OCI-LY7 (cell line): ENCODE data around the gene PPP2R1B. TPM values are rescaled to one million over a fixed set of nuclear protein-coding genes. Genes with fewer than 3 reads are reported as not detected.

Experiments
- BruUV-seq: library from RNA; stranded (reverse); fragments of 400-500 nt; replicated peaks from 2 replicates; lab custom pipeline; 2021; lab: Mats Ljungman, UMichigan
- CTCF ChIA-PET: fragments of 300-600 bp; sonication (Branson Sonifier 250); formaldehyde crosslinking; loops from one replicate; lab custom pipeline; 2022; ENCODE audit warnings: antibody characterized with exemption; ENCODE audit not compliant: unreplicated experiment; lab: Charles Lee
- POLR2A ChIA-PET: fragments of 300-600 bp; sonication (Branson Sonifier 250); formaldehyde crosslinking; loops from one replicate; lab custom pipeline; 2022; ENCODE audit warnings: antibody characterized with exemption; lab: Charles Lee
- DNase-seq: peaks from one replicate; pipeline ENCODE4 v3.0.0-alpha.2; 2015; ENCODE audit warnings: low spot score
- H2AFZ ChIP-seq: fragments of 200-600 bp; sonication (generic), shearing (Covaris generic); 2 replicates; pipeline ENCODE4 v1.6.1; 2014; ENCODE audit warnings: mild to moderate bottlenecking, antibody characterized with exemption, low read length, moderate library complexity
- H3K27ac ChIP-seq: fragments of 200-600 bp; sonication (generic); 2 replicates; pipeline ENCODE4 v1.5.1; 2014; ENCODE audit warnings: mixed run types, low read depth, mild to moderate bottlenecking, moderate library complexity, low read length, inconsistent platforms; ENCODE audit not compliant: poor library complexity, severe bottlenecking
- H3K36me3 ChIP-seq: fragments of 200-600 bp; sonication (generic); 2 replicates; pipeline ENCODE4 v1.6.1; 2014; ENCODE audit warnings: mild to moderate bottlenecking, antibody characterized with exemption, low read length, moderate library complexity, mixed read lengths; ENCODE audit not compliant: insufficient read depth
- H3K4me1 ChIP-seq: fragments of 200-600 bp; sonication (generic); 2 replicates; pipeline ENCODE4 v1.5.1; 2014; ENCODE audit warnings: mild to moderate bottlenecking, low read length; ENCODE audit not compliant: insufficient read depth, poor library complexity, severe bottlenecking
- H3K4me2 ChIP-seq: fragments of 200-600 bp; sonication (generic); 2 replicates; pipeline ENCODE4 v1.6.1; 2014; ENCODE audit warnings: mild to moderate bottlenecking, low read length
- H3K4me3 ChIP-seq: fragments of 200-600 bp; sonication (generic); 2 replicates; pipeline ENCODE4 v1.5.1; 2014; ENCODE audit warnings: mild to moderate bottlenecking, low read depth, low read length; ENCODE audit not compliant: poor library complexity, severe bottlenecking
- H3K79me2 ChIP-seq: fragments of 200-600 bp; sonication (generic); 2 replicates; pipeline ENCODE4 v1.6.1; 2016; ENCODE audit warnings: low read depth, mild to moderate bottlenecking, low read length, moderate library complexity, mixed read lengths; ENCODE audit not compliant: insufficient read depth
- H3K9me2 ChIP-seq: fragments of 200-600 bp; sonication (generic); 2 replicates; pipeline ENCODE4 v1.6.1; 2016; ENCODE audit warnings: mild to moderate bottlenecking, low read length, mixed read lengths; ENCODE audit not compliant: insufficient read depth
- H3K9me3 ChIP-seq: fragments of 200-600 bp; sonication (generic); 2 replicates; pipeline ENCODE4 v1.6.1; 2014; ENCODE audit warnings: mild to moderate bottlenecking, mixed run types, low read length, mixed read lengths
- H4K20me1 ChIP-seq: fragments of 200-600 bp; sonication (generic); 2 replicates; pipeline ENCODE4 v1.6.1; 2014; ENCODE audit warnings: mild to moderate bottlenecking, antibody characterized with exemption, low read length, moderate library complexity, mixed read lengths; ENCODE audit not compliant: insufficient read depth
- CTCF ChIP-seq: fragments of 200-600 bp; sonication (generic); conservative IDR thresholded peaks from 2 replicates; pipeline ENCODE4 v1.5.1; 2014; ENCODE audit warnings: mild to moderate bottlenecking, antibody characterized with exemption, low read length, moderate library complexity, mixed read lengths
- EZH2phosphoT487 ChIP-seq: fragments of 200-600 bp; sonication (generic); IDR thresholded peaks from 2 replicates; pipeline ENCODE4 v1.6.1; 2018; ENCODE audit warnings: low read depth, borderline replicate concordance, mild to moderate bottlenecking, mixed run types, antibody characterized with exemption, low read length, moderate library complexity, mixed read lengths
- intact Hi-C: fragments of 100-400 bp; cut with micrococcal nuclease; formaldehyde crosslinking; loops from one replicate; pipeline ENCODE4 v1.10.0; 2022; ENCODE audit not compliant: unreplicated experiment
- total RNA-seq, 2 experiments: library from RNA; depleted of rRNA in 1 of 2; stranded (reverse); fragments of >200 nt in 1 of 2; shearing (Covaris generic) in 1 of 2; gene quantifications; 2 replicates each; pipeline ENCODE4 v1.2.3, GENCODE V29; 2014 to 2022

PPP2R1B gene
- total RNA-seq, 2 experiments from 2014 or later = 50.6 to 84.2 TPM

- Histone ChIP-seq H2AFZ (no peak overlapping the region), H3K4me1 (no peaks in the 10 kb centered on the region), H3K36me3 (peaks cover 17% of the 10 kb centered on the region), H4K20me1 (no peaks in the 10 kb centered on the region), H3K4me2 (no peak overlapping the region), H3K4me3 (no peak overlapping the region), H3K9me3 (no peaks in the 10 kb centered on the region), H3K79me2 (no peaks in the 10 kb centered on the region), H3K27ac (no peak overlapping the region), H3K9me2 (no peaks in the 10 kb centered on the region)
- intact Hi-C loops = no loop called here
- no peak for DNase-seq
- ChIA-PET CTCF (no interaction called here), POLR2A (no interaction called here)
- TF ChIP-seq CTCF (no peak), EZH2phosphoT487 (no peak)
- BruUV-seq = no TSS peak
These were observed 45.3 kb upstream of the PPP2R1B start for GRCh38 chr11:111811445-111811844.

GRCh38 chr11:111808834-111809233, 42.6 kb upstream of the PPP2R1B start:
- POLR2A ChIA-PET = no interaction called here
- no TSS peak for BruUV-seq
- H3K9me2 ChIP-seq = no peaks in the 10 kb centered on the region
- no peak for DNase-seq
- no peaks in the 10 kb centered on the region for H3K79me2 ChIP-seq
- H3K4me1 ChIP-seq = no peaks in the 10 kb centered on the region
- H3K36me3 ChIP-seq = peaks cover 10% of the 10 kb centered on the region
- intact Hi-C loops = no loop called here
- CTCF ChIA-PET = no interaction called here
- H4K20me1 ChIP-seq = no peaks in the 10 kb centered on the region
- H2AFZ ChIP-seq = no peak overlapping the region
- TF ChIP-seq CTCF (no peak), EZH2phosphoT487 (no peak)
- no peak overlapping the region for H3K4me3 ChIP-seq
- H3K4me2 ChIP-seq = no peak overlapping the region
- no peaks in the 10 kb centered on the region for H3K9me3 ChIP-seq
- no peak overlapping the region for H3K27ac ChIP-seq

- intact Hi-C loops = no loop called here
- CTCF ChIA-PET = no interaction called here
- H3K36me3 ChIP-seq = peaks cover 10% of the 10 kb centered on the region
These were observed 41.9 kb upstream of the PPP2R1B start for GRCh38 chr11:111808063-111808588.

More at GRCh38 chr11:111808063-111808588, 41.9 kb upstream of the PPP2R1B start:
- Histone ChIP-seq H3K4me1 (no peaks in the 10 kb centered on the region), H3K9me3 (no peaks in the 10 kb centered on the region), H3K4me3 (no peak overlapping the region), H3K27ac (no peak overlapping the region), H3K9me2 (no peaks in the 10 kb centered on the region), H3K79me2 (no peaks in the 10 kb centered on the region), H2AFZ (no peak overlapping the region), H3K4me2 (no peak overlapping the region), H4K20me1 (no peaks in the 10 kb centered on the region)
- no peak for DNase-seq
- TF ChIP-seq EZH2phosphoT487 (no peak), CTCF (no peak)
- POLR2A ChIA-PET = no interaction called here
- no TSS peak for BruUV-seq
